Measurements from ENCODE around the gene DIAPH2. TPM values are rescaled to one million over a fixed set of nuclear protein-coding genes. Genes with fewer than 3 reads are reported as not detected.

DIAPH2 gene
- total and polyA plus RNA-seq, 2 experiments from 2014 or later, result 16.2 to 56.6 TPM

DNA sequence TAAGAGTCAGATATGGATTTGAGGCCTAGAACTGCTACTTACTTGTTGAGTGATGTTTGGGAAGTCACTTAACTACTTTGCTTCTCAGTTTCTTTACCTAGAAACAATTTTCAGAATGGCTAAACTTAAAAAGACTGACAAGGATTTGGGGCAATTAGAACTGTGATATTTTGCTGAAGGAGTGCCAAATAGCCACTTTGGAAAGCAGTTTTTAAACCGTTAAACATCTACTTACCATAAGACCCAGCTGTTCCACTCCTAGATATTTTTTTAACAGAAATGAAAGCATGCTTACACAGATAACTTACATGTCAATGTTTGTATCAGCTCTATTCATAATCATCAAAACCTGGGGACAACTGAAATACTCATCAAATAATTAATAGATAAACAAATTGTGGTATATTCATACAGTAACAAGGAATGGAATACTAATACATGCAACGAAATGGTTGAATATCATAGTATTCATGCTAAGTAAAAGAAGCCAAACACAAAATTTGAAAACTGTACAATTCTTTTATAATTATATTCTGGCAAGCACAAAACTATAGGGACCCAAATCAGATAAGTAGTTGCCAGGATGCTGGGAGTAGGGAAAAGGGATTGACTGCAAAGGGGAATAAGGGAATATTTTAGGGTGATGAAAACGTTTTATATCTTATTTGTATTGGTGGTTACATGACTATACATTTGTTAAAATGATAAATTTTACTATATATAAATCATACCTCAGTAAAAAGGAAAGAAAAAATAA lies 223.1 kb downstream of the DIAPH2 start:
- H3K36me3 ChIP-seq (ENCODE audit: insufficient read depth), result no peaks in the 10 kb centered on the region
- H3K27ac Mint-ChIP-seq, result no peak overlapping the region
- no peak overlapping the region for H2AFZ ChIP-seq
- no peaks in the 10 kb centered on the region for H3K4me1 ChIP-seq (ENCODE audit: insufficient read depth)
- ATAC-seq (no peak), DNase-seq (ENCODE audit: low spot score) (no peak)
- no peak overlapping the region for H3K27ac ChIP-seq (ENCODE audit: low read depth)
- no peaks in the 10 kb centered on the region for H3K9me3 Mint-ChIP-seq
- no peaks in the 10 kb centered on the region for H3F3A ChIP-seq (replicated peaks; ENCODE audit: low read depth)
- TF ChIP-seq ETS1 (IDR thresholded peaks at IDR 0.05), result no peak
- H3K27me3 ChIP-seq (ENCODE audit: insufficient read depth), result no peaks in the 10 kb centered on the region
- H3K27me3 Mint-ChIP-seq (ENCODE audit: insufficient read depth, low read depth, poor library complexity), result no peaks in the 10 kb centered on the region
- H3K4me3 ChIP-seq, result no peak overlapping the region
- H3K4me1 Mint-ChIP-seq, result no peaks in the 10 kb centered on the region
- no peak overlapping the region for H3K4me2 ChIP-seq
- H3K9me2 ChIP-seq (ENCODE audit: insufficient read depth), result no peaks in the 10 kb centered on the region
- no peak overlapping the region for H3K4me3 Mint-ChIP-seq
- no peaks in the 10 kb centered on the region for H4K20me1 ChIP-seq (replicated peaks; ENCODE audit: insufficient read depth)
- H3K36me3 Mint-ChIP-seq (ENCODE audit: low read depth), result no peaks in the 10 kb centered on the region
- H3K79me2 ChIP-seq (replicated peaks; ENCODE audit: insufficient read depth), result no peaks in the 10 kb centered on the region

- H3K4me3 Mint-ChIP-seq, result no peak overlapping the region
- H3K27me3 Mint-ChIP-seq (ENCODE audit: insufficient read depth, low read depth, poor library complexity), result no peaks in the 10 kb centered on the region
- TF ChIP-seq, protein P1, sequence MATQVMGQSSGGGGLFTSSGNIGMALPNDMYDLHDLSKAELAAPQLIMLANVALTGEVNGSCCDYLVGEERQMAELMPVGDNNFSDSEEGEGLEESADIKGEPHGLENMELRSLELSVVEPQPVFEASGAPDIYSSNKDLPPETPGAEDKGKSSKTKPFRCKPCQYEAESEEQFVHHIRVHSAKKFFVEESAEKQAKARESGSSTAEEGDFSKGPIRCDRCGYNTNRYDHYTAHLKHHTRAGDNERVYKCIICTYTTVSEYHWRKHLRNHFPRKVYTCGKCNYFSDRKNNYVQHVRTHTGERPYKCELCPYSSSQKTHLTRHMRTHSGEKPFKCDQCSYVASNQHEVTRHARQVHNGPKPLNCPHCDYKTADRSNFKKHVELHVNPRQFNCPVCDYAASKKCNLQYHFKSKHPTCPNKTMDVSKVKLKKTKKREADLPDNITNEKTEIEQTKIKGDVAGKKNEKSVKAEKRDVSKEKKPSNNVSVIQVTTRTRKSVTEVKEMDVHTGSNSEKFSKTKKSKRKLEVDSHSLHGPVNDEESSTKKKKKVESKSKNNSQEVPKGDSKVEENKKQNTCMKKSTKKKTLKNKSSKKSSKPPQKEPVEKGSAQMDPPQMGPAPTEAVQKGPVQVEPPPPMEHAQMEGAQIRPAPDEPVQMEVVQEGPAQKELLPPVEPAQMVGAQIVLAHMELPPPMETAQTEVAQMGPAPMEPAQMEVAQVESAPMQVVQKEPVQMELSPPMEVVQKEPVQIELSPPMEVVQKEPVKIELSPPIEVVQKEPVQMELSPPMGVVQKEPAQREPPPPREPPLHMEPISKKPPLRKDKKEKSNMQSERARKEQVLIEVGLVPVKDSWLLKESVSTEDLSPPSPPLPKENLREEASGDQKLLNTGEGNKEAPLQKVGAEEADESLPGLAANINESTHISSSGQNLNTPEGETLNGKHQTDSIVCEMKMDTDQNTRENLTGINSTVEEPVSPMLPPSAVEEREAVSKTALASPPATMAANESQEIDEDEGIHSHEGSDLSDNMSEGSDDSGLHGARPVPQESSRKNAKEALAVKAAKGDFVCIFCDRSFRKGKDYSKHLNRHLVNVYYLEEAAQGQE (IDR thresholded peaks at IDR 0.05; ENCODE audit: unreplicated experiment), result no peak
- TF ChIP-seq ETS1 (IDR thresholded peaks at IDR 0.05), result no peak
- no peak for TF ChIP-seq CREB1 (CRISPR knock-in tag; IDR thresholded peaks at IDR 0.05; ENCODE audit: low read depth)
- TF ChIP-seq ZNF114 (CRISPR knock-in tag; IDR thresholded peaks at IDR 0.05), result no peak
- TF ChIP-seq, protein P2, sequence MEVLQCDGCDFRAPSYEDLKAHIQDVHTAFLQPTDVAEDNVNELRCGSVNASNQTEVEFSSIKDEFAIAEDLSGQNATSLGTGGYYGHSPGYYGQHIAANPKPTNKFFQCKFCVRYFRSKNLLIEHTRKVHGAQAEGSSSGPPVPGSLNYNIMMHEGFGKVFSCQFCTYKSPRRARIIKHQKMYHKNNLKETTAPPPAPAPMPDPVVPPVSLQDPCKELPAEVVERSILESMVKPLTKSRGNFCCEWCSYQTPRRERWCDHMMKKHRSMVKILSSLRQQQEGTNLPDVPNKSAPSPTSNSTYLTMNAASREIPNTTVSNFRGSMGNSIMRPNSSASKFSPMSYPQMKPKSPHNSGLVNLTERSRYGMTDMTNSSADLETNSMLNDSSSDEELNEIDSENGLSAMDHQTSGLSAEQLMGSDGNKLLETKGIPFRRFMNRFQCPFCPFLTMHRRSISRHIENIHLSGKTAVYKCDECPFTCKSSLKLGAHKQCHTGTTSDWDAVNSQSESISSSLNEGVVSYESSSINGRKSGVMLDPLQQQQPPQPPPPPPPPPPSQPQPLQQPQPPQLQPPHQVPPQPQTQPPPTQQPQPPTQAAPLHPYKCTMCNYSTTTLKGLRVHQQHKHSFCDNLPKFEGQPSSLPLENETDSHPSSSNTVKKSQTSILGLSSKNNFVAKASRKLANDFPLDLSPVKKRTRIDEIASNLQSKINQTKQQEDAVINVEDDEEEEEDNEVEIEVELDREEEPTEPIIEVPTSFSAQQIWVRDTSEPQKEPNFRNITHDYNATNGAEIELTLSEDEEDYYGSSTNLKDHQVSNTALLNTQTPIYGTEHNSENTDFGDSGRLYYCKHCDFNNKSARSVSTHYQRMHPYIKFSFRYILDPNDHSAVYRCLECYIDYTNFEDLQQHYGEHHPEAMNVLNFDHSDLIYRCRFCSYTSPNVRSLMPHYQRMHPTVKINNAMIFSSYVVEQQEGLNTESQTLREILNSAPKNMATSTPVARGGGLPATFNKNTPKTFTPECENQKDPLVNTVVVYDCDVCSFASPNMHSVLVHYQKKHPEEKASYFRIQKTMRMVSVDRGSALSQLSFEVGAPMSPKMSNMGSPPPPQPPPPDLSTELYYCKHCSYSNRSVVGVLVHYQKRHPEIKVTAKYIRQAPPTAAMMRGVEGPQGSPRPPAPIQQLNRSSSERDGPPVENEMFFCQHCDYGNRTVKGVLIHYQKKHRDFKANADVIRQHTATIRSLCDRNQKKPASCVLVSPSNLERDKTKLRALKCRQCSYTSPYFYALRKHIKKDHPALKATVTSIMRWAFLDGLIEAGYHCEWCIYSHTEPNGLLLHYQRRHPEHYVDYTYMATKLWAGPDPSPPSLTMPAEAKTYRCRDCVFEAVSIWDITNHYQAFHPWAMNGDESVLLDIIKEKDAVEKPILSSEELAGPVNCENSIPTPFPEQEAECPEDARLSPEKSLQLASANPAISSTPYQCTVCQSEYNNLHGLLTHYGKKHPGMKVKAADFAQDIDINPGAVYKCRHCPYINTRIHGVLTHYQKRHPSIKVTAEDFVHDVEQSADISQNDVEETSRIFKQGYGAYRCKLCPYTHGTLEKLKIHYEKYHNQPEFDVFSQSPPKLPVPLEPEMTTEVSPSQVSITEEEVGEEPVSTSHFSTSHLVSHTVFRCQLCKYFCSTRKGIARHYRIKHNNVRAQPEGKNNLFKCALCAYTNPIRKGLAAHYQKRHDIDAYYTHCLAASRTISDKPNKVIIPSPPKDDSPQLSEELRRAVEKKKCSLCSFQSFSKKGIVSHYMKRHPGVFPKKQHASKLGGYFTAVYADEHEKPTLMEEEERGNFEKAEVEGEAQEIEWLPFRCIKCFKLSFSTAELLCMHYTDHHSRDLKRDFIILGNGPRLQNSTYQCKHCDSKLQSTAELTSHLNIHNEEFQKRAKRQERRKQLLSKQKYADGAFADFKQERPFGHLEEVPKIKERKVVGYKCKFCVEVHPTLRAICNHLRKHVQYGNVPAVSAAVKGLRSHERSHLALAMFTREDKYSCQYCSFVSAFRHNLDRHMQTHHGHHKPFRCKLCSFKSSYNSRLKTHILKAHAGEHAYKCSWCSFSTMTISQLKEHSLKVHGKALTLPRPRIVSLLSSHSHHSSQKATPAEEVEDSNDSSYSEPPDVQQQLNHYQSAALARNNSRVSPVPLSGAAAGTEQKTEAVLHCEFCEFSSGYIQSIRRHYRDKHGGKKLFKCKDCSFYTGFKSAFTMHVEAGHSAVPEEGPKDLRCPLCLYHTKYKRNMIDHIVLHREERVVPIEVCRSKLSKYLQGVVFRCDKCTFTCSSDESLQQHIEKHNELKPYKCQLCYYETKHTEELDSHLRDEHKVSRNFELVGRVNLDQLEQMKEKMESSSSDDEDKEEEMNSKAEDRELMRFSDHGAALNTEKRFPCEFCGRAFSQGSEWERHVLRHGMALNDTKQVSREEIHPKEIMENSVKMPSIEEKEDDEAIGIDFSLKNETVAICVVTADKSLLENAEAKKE (CRISPR knock-in tag; IDR thresholded peaks at IDR 0.05), result no peak
- TF ChIP-seq EZH2phosphoT487 (IDR thresholded peaks at IDR 0.05; ENCODE audit: unreplicated experiment), result no peak
- TF ChIP-seq POLR2AphosphoS5 (IDR thresholded peaks at IDR 0.05; ENCODE audit: low read depth), result no peak
- TF ChIP-seq STAT1 (IDR thresholded peaks at IDR 0.05; ENCODE audit: unreplicated experiment), result no peak
- TF ChIP-seq JUNB (IDR thresholded peaks at IDR 0.05; ENCODE audit: unreplicated experiment), result no peak
Observed at GRCh38 chrX:96909291-96909690, 224.6 kb downstream of the DIAPH2 start.

More at GRCh38 chrX:96909291-96909690, 224.6 kb downstream of the DIAPH2 start:
- H3K79me2 ChIP-seq (replicated peaks; ENCODE audit: insufficient read depth), result no peaks in the 10 kb centered on the region
- no peaks in the 10 kb centered on the region for H3K36me3 ChIP-seq (ENCODE audit: insufficient read depth)
- no peak overlapping the region for H2AFZ ChIP-seq
- no peak overlapping the region for H3K27ac ChIP-seq (ENCODE audit: low read depth)
- Mint-ChIP-seq H3K36me3 (ENCODE audit: low read depth) (no peaks in the 10 kb centered on the region), H3K9me3 (no peaks in the 10 kb centered on the region), H3K4me1 (no peaks in the 10 kb centered on the region), H3K27ac (no peak overlapping the region)
- no peaks in the 10 kb centered on the region for H3K27me3 ChIP-seq (ENCODE audit: insufficient read depth)
- H3F3A ChIP-seq (replicated peaks; ENCODE audit: low read depth), result no peaks in the 10 kb centered on the region
- H3K4me1 ChIP-seq (ENCODE audit: insufficient read depth), result no peaks in the 10 kb centered on the region
- no peaks in the 10 kb centered on the region for H3K9me2 ChIP-seq (ENCODE audit: insufficient read depth)
- peak; percentile 11 for DNase-seq (ENCODE audit: low spot score)
- H3K4me2 ChIP-seq, result no peak overlapping the region; the same call in 1 of the 2 replicates
- no peaks in the 10 kb centered on the region for H4K20me1 ChIP-seq (replicated peaks; ENCODE audit: insufficient read depth)
- H3K4me3 ChIP-seq, result no peak overlapping the region
- no peak for ATAC-seq

Measured in GM23338 (cell line).